H9 (cell line): ENCODE results near the gene TMEM108. TPM values are rescaled to one million over a fixed set of nuclear protein-coding genes. Genes with fewer than 3 reads are reported as not detected.

Experiments
- DNase-seq: peaks from one replicate; pipeline ENCODE4 v3.0.0-alpha.2; 2017
- H2AFZ ChIP-seq: one replicate; pipeline ENCODE4 v1.6.1; 2013; ENCODE audit warnings: mild to moderate bottlenecking, low read length, control low read depth, moderate library complexity
- H2AK5ac ChIP-seq: 2 replicates; pipeline ENCODE4 v1.6.1; 2013; ENCODE audit warnings: low read length, control low read depth, mixed read lengths; ENCODE audit not compliant: insufficient read length
- H2BK120ac ChIP-seq: one replicate; pipeline ENCODE4 v1.6.1; 2013; ENCODE audit warnings: low read depth, mild to moderate bottlenecking, low read length, control low read depth, inconsistent platforms; ENCODE audit not compliant: poor library complexity, severe bottlenecking
- H2BK12ac ChIP-seq: 2 replicates; pipeline ENCODE4 v1.6.1; 2013; ENCODE audit warnings: low read length, control low read depth, mixed read lengths, low read depth; ENCODE audit not compliant: insufficient read length
- H2BK15ac ChIP-seq: 2 replicates; pipeline ENCODE4 v1.6.1; 2013; ENCODE audit warnings: low read depth, low read length, control low read depth
- H2BK20ac ChIP-seq: one replicate; pipeline ENCODE4 v1.6.1; 2013; ENCODE audit warnings: low read depth, mild to moderate bottlenecking, low read length, control low read depth, inconsistent platforms; ENCODE audit not compliant: poor library complexity, severe bottlenecking
- H2BK5ac ChIP-seq: 2 replicates; pipeline ENCODE4 v1.6.1; 2013; ENCODE audit warnings: low read length, control low read depth, mixed read lengths; ENCODE audit not compliant: insufficient read length
- H3K14ac ChIP-seq: 2 replicates; pipeline ENCODE4 v1.6.1; 2013; ENCODE audit warnings: low read length, control low read depth; ENCODE audit not compliant: insufficient read depth
- H3K18ac ChIP-seq: 2 replicates; pipeline ENCODE4 v1.6.1; 2013; ENCODE audit warnings: low read depth, mild to moderate bottlenecking, mixed read lengths, low read length, control low read depth; ENCODE audit not compliant: insufficient read length
- H3K23ac ChIP-seq: 2 replicates; pipeline ENCODE4 v1.6.1; 2013; ENCODE audit warnings: low read length, control low read depth, mixed read lengths, low read depth; ENCODE audit not compliant: insufficient read length
- H3K23me2 ChIP-seq: 2 replicates; pipeline ENCODE4 v1.6.1; 2013; ENCODE audit warnings: low read depth, mild to moderate bottlenecking, mixed read lengths, low read length, control low read depth; ENCODE audit not compliant: insufficient read length, poor library complexity, severe bottlenecking
- H3K27ac ChIP-seq: 2 replicates; pipeline ENCODE4 v1.5.1; 2013; ENCODE audit warnings: low read length, control low read depth, mixed read lengths, low read depth; ENCODE audit not compliant: insufficient read length
- H3K27me3 ChIP-seq: 2 replicates; pipeline ENCODE4 v1.6.1; 2013; ENCODE audit warnings: low read length, control low read depth, inconsistent platforms; ENCODE audit not compliant: insufficient read depth
- H3K4ac ChIP-seq: 2 replicates; pipeline ENCODE4 v1.6.1; 2013; ENCODE audit warnings: low read depth, mild to moderate bottlenecking, control low read depth, inconsistent platforms, low read length, moderate library complexity
- H3K4me1 ChIP-seq: 2 replicates; pipeline ENCODE4 v1.6.1; 2013; ENCODE audit warnings: low read length, control low read depth, inconsistent platforms; ENCODE audit not compliant: insufficient read depth
- H3K4me2 ChIP-seq: 2 replicates; pipeline ENCODE4 v1.6.1; 2013; ENCODE audit warnings: low read length, control low read depth, mixed read lengths; ENCODE audit not compliant: insufficient read length, insufficient read depth
- H3K56ac ChIP-seq: 2 replicates; pipeline ENCODE4 v1.6.1; 2013; ENCODE audit warnings: low read depth, mild to moderate bottlenecking, mixed read lengths, low read length, control low read depth; ENCODE audit not compliant: insufficient read length
- H3K79me1 ChIP-seq: 2 replicates; pipeline ENCODE4 v1.6.1; 2013; ENCODE audit warnings: low read depth, mild to moderate bottlenecking, moderate library complexity, low read length, control low read depth, inconsistent platforms; ENCODE audit not compliant: insufficient read depth, poor library complexity, severe bottlenecking
- H3K79me2 ChIP-seq: 2 replicates; pipeline ENCODE4 v1.6.1; 2013; ENCODE audit warnings: low read length, control low read depth, inconsistent platforms; ENCODE audit not compliant: insufficient read depth
- H3K9ac ChIP-seq: 2 replicates; pipeline ENCODE4 v1.6.1; 2013; ENCODE audit warnings: low read length, control low read depth, mixed read lengths; ENCODE audit not compliant: insufficient read length; ENCODE audit errors: extremely low read depth
- H3K9me3 ChIP-seq: one replicate; pipeline ENCODE4 v1.6.1; 2013; ENCODE audit warnings: low read depth, low read length, inconsistent platforms; ENCODE audit not compliant: control insufficient read depth
- H3T11ph ChIP-seq: one replicate; pipeline ENCODE4 v1.6.1; 2013; ENCODE audit warnings: mild to moderate bottlenecking, low read length, control low read depth, inconsistent platforms
- H4K20me1 ChIP-seq: one replicate; pipeline ENCODE4 v1.6.1; 2013; ENCODE audit not compliant: control insufficient read depth, insufficient read length, insufficient read depth
- H4K5ac ChIP-seq: 2 replicates; pipeline ENCODE4 v1.6.1; 2013; ENCODE audit warnings: low read depth, mild to moderate bottlenecking, mixed read lengths, low read length, control low read depth; ENCODE audit not compliant: insufficient read length
- H4K8ac ChIP-seq: replicated peaks from 2 replicates; pipeline ENCODE4 v1.6.1; 2013; ENCODE audit warnings: low read length, control low read depth, mixed read lengths, low read depth; ENCODE audit not compliant: insufficient read length
- H4K91ac ChIP-seq: 2 replicates; pipeline ENCODE4 v1.6.1; 2013; ENCODE audit warnings: low read depth, mild to moderate bottlenecking, moderate library complexity, mixed read lengths, low read length, control low read depth; ENCODE audit not compliant: insufficient read length
- H3K27ac Mint-ChIP-seq, 3 experiments: 2 replicates in 2 of 3; 3 replicates in 1 of 3; pipeline ENCODE4 v1.8.0; 2020 to 2021; ENCODE audit warnings: mixed read lengths in 3 of 3, mild to moderate bottlenecking in 1 of 3, moderate library complexity in 1 of 3
- H3K27me3 Mint-ChIP-seq: 2 replicates; pipeline ENCODE4 v1.8.0; 2021; ENCODE audit warnings: low read depth, mild to moderate bottlenecking, moderate library complexity, mixed read lengths
- H3K36me3 Mint-ChIP-seq, 3 experiments: 2 replicates in 2 of 3; 3 replicates in 1 of 3; pipeline ENCODE4 v1.8.0; 2020 to 2021; ENCODE audit warnings: low read depth in 3 of 3, mixed read lengths in 3 of 3; ENCODE audit not compliant: insufficient read depth in 1 of 3
- H3K4me1 Mint-ChIP-seq, 2 experiments: 2 replicates each; pipeline ENCODE4 v1.8.0; 2020; ENCODE audit warnings: mixed read lengths in 2 of 2
- H3K4me3 Mint-ChIP-seq, 2 experiments: 2 replicates in 1 of 2; 3 replicates in 1 of 2; pipeline ENCODE4 v1.8.0; 2020 to 2021; ENCODE audit warnings: mild to moderate bottlenecking in 2 of 2, mixed read lengths in 2 of 2, moderate library complexity in 1 of 2
- H3K9me3 Mint-ChIP-seq, 2 experiments: 2 replicates in 1 of 2; 3 replicates in 1 of 2; pipeline ENCODE4 v1.8.0; 2020; ENCODE audit warnings: mild to moderate bottlenecking in 2 of 2, mixed read lengths in 2 of 2, moderate library complexity in 1 of 2
- CTCF ChIP-seq: fragments of 200-600 bp; sonication (generic); conservative IDR thresholded peaks from 3 replicates; pipeline ENCODE4 v1.8.0; 2021; ENCODE audit warnings: antibody characterized with exemption, mild to moderate bottlenecking
- WGBS: extraction: QIAGEN DNeasy Blood & Tissue Kit; methylation state at CpG from one replicate; pipeline ENCODE4 v1.1.7; 2013; ENCODE audit warnings: missing lambda C conversion rate, low lambda C conversion rate, mixed read lengths; ENCODE audit not compliant: insufficient read length; ENCODE audit errors: extremely low coverage; 5-methylcytosine and 5-hydroxymethylcytosine counted together
- total RNA-seq: library from RNA; stranded (reverse); gene quantifications from 2 replicates; pipeline ENCODE4 v1.2.1, GENCODE V29; 2021

The TMEM108 gene
- total RNA-seq, 1 experiment from 2014 or later, result 5.0 TPM

GRCh38 chr3:133189893-133190292 lies 151.7 kb downstream of the TMEM108 start:
- no peaks in the 10 kb centered on the region for H3K9me3 Mint-ChIP-seq
- Histone ChIP-seq H3K79me2 (no peaks in the 10 kb centered on the region), H2AK5ac (no peak overlapping the region), H3T11ph (no peak overlapping the region), H2BK5ac (no peak overlapping the region), H3K27ac (no peak overlapping the region), H4K20me1 (no peaks in the 10 kb centered on the region), H2BK12ac (no peak overlapping the region), H4K5ac (no peak overlapping the region), H3K4me1 (peaks cover 8% of the 10 kb centered on the region), H3K18ac (no peak overlapping the region), H3K14ac (no peak overlapping the region), H4K8ac (no peak overlapping the region), H2BK15ac (no peak overlapping the region), H3K56ac (no peak overlapping the region), H3K9me3 (no peaks in the 10 kb centered on the region), H3K79me1 (no peaks in the 10 kb centered on the region), H3K4me2 (no peak overlapping the region), H2AFZ (no peak overlapping the region), H4K91ac (no peak overlapping the region), H3K23me2 (no peaks in the 10 kb centered on the region), H3K4ac (no peak overlapping the region), H3K9ac (no peak overlapping the region), H2BK20ac (no peak overlapping the region), H3K27me3 (no peaks in the 10 kb centered on the region), H2BK120ac (no peak overlapping the region), H3K23ac (no peak overlapping the region)
- H3K27me3 Mint-ChIP-seq, result no peaks in the 10 kb centered on the region
- no peaks in the 10 kb centered on the region for H3K36me3 Mint-ChIP-seq
- DNase-seq, result no peak
- TF ChIP-seq CTCF, result no peak
- peaks cover 10 to 14% of the 10 kb centered on the region in 2 experiments for H3K4me1 Mint-ChIP-seq
- H3K27ac Mint-ChIP-seq, result no peak overlapping the region
- no peak overlapping the region for H3K4me3 Mint-ChIP-seq
- no CpG with 5 or more reads among the region's 1 CpG for WGBS
